Measurements from ENCODE around the gene TMEM38A.

DNA sequence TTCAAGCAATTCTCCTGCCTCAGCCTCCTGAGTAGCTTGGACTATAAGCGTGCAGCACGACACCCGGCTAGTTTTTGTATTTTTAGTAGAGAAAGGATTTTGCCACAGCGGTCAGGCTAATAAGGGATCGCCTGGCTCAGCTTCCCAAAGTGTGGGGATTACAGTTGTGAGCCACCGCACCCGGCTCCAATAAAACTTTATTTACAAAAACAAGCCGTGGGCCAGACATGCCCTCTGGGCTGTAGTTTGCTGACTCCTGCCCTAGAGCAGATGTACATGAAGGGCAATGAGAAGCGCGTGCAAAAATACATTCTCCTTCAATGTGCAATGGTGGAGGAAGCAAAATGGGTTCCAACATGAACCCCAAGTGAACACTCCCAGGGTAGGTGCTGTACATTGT lies 19.2 kb upstream of the TMEM38A start:
- no peak for TF ChIP-seq CTCF (IDR thresholded peaks at IDR 0.05; ENCODE audit: insufficient read depth, low read depth, low read length)
- TF ChIP-seq EZH2 (IDR thresholded peaks at IDR 0.05; ENCODE audit: insufficient read depth, low read length): no peak
